ENCODE results near the gene FAM111B. TPM values are rescaled to one million over a fixed set of nuclear protein-coding genes. Genes with fewer than 3 reads are reported as not detected.
"Not testable (repeated sequence)": the region's sequence is repeated elsewhere in the genome, so short reads cannot be mapped to it uniquely, and the experiment has no call there.

Gene FAM111B
- total RNA-seq, 2 donors from 2014 or later: 0.11 to 0.20 TPM

DNA sequence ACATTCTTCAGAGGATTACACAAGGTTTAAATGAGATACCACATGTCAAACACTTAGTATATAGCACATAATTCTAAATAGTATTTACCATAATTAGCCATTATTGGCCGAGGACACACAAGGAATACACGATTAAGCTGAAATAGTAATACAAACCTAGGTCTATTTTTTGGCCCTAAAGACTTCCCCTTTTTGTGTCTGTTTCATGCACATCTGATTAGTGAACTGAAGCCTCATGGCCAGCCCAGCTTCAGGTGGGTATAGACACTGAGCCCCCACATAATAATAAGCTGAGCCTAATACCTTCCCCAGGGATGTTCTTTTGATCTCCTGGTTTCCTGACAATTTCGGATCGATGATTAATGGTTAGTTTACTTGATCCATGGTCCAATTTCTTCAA, 18.9 kb upstream of the FAM111B start:
- TF ChIP-seq, protein P1, sequence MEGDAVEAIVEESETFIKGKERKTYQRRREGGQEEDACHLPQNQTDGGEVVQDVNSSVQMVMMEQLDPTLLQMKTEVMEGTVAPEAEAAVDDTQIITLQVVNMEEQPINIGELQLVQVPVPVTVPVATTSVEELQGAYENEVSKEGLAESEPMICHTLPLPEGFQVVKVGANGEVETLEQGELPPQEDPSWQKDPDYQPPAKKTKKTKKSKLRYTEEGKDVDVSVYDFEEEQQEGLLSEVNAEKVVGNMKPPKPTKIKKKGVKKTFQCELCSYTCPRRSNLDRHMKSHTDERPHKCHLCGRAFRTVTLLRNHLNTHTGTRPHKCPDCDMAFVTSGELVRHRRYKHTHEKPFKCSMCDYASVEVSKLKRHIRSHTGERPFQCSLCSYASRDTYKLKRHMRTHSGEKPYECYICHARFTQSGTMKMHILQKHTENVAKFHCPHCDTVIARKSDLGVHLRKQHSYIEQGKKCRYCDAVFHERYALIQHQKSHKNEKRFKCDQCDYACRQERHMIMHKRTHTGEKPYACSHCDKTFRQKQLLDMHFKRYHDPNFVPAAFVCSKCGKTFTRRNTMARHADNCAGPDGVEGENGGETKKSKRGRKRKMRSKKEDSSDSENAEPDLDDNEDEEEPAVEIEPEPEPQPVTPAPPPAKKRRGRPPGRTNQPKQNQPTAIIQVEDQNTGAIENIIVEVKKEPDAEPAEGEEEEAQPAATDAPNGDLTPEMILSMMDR (IDR thresholded peaks at IDR 0.05): no peak
- H3K36me3 ChIP-seq: no peaks in the 10 kb centered on the region
- DNase-seq (ENCODE audit: low spot score): no peak
- H3K27ac ChIP-seq: no peak overlapping the region
- no peaks in the 10 kb centered on the region for H3K4me1 ChIP-seq
- H3K9me3 ChIP-seq: no peaks in the 10 kb centered on the region
- H3K4me3 ChIP-seq: no peak overlapping the region
- no peaks in the 10 kb centered on the region for H3K27me3 ChIP-seq

DNA sequence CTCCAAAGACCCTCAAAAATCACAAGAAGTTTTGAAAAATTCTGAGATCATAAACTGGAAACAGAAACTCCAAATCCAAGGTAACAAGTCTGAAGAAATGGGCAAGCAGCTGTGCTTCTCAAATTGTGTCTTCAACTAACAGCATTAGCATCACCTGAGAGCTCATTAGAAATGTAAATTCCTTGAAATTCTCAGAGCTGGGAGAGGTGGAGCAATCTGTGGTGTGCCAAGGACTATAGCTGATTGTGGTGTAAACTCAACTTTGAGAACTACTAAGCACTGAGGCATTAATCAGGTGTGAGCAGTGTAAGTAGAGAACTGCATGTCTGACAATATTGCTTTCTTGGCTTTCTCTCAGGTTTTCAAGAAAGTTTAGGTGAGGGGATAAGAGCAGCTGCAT, 13.5 kb upstream of the FAM111B start:
- not testable (repeated sequence) for H3K9me3 ChIP-seq; H3K27me3 ChIP-seq; H3K27ac ChIP-seq; H3K36me3 ChIP-seq; DNase-seq (ENCODE audit: low spot score); H3K4me3 ChIP-seq; H3K4me1 ChIP-seq

DNA sequence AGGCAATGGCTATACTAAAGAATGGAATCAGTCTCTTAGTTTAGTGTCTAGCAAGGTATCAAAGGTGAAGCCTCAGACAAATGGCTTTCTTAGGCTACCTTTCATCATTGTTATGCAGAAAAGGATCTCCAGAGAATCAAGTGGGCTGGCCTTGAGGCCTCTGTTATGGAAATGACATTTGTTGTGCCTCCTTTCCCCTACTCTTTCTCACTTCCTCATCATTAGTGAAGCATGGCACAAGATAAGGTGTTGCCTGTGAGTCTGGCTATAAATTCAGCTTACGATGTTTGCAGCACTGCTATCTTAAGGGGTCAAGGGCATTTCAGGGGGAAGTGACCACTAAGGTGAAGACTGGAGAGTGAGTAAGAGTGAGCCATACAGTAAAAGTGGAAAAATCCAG, 11.8 kb upstream of the FAM111B start:
- H3K4me3 ChIP-seq, H3K27ac ChIP-seq: not testable (repeated sequence)

GRCh38 chr11:59095972-59096575, 11.0 kb upstream of the FAM111B start:
- H3K36me3 ChIP-seq; H3K27ac ChIP-seq; H3K9me3 ChIP-seq; DNase-seq (ENCODE audit: low spot score); H3K4me3 ChIP-seq; H3K27me3 ChIP-seq; H3K4me1 ChIP-seq: not testable (repeated sequence)

More for the DNA sequence above, 11.8 kb upstream of the FAM111B start:
- H3K36me3 ChIP-seq; H3K4me1 ChIP-seq; H3K9me3 ChIP-seq; DNase-seq (ENCODE audit: low spot score); H3K27me3 ChIP-seq: not testable (repeated sequence)

- no peak overlapping the region for H3K27ac ChIP-seq
- H3K27me3 ChIP-seq: no peaks in the 10 kb centered on the region
- no peaks in the 10 kb centered on the region for H3K36me3 ChIP-seq
- no peaks in the 10 kb centered on the region for H3K9me3 ChIP-seq
- peak; percentile 64 for DNase-seq (ENCODE audit: low spot score)
- no peaks in the 10 kb centered on the region for H3K4me1 ChIP-seq
- TF ChIP-seq, protein P1 (IDR thresholded peaks at IDR 0.05): peak; percentile 40 to 65
- no peak overlapping the region for H3K4me3 ChIP-seq
These were observed 9.8 kb upstream of the FAM111B start for GRCh38 chr11:59097113-59097708.

DNA sequence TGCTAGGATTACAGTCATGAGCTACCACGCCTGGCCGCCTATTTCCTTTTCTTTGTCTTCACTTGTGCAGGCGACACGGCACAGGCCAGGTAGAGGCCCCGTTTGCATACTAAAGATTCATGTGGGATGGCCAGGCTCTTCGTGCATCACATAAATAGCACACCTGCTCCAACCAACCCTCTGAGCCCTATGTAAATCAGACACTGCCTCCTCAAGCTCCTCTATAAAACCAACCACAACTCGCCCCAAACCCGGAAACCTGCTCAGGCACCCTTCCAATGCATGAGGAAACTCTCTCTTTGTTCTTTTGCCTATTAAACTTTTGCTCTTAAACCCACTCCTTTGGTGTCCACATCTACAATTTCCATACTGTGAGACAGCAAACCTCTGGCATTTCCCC, 9.1 kb upstream of the FAM111B start:
- H3K4me1 ChIP-seq; H3K36me3 ChIP-seq; DNase-seq (ENCODE audit: low spot score); H3K27ac ChIP-seq; H3K4me3 ChIP-seq; H3K9me3 ChIP-seq; H3K27me3 ChIP-seq: not testable (repeated sequence)

GRCh38 chr11:59102259-59102765, 4.7 kb upstream of the FAM111B start:
- Histone ChIP-seq H3K4me1 (peaks cover 0 to 10% of the 10 kb centered on the region in 2 donors), H3K27me3 (no peaks in the 10 kb centered on the region), H3K36me3 (no peaks in the 10 kb centered on the region), H3K9me3 (no peaks in the 10 kb centered on the region), H3K27ac (no peak overlapping the region), H3K4me3 (peak overlapping the region in 1 of 2 donors; percentile 31)
- no peak for DNase-seq (ENCODE audit: low spot score)
- TF ChIP-seq, protein P1 (IDR thresholded peaks at IDR 0.05): peak in 1 of 2 donors; percentile 40

GRCh38 chr11:59107721-59108120, 684 bp downstream of the FAM111B start:
- DNase-seq (ENCODE audit: low spot score); H3K9me3 ChIP-seq; H3K27ac ChIP-seq; H3K27me3 ChIP-seq; H3K36me3 ChIP-seq: not testable (repeated sequence)
- peak overlapping the region in 1 of 2 donors; percentile 53 for H3K4me3 ChIP-seq
- peaks cover 0 to 11% of the 10 kb centered on the region in 2 donors for H3K4me1 ChIP-seq

Measured in right atrium auricular region (tissue), 2 donors.